GM12873 (cell line): ENCODE results near the gene CYSLTR2.

Source experiments
- CTCF ChIP-seq: IDR thresholded peaks from 2 replicates; pipeline ENCODE4 v1.5.1; 2012; ENCODE audit warnings: low read depth, mild to moderate bottlenecking, moderate library complexity, low read length, control low read depth; ENCODE audit not compliant: insufficient read depth; ENCODE audit errors: missing control alignments

Gene CYSLTR2

GRCh38 chr13:48693998-48694397, 40.3 kb downstream of the CYSLTR2 start:
- no peak for TF ChIP-seq CTCF

DNA sequence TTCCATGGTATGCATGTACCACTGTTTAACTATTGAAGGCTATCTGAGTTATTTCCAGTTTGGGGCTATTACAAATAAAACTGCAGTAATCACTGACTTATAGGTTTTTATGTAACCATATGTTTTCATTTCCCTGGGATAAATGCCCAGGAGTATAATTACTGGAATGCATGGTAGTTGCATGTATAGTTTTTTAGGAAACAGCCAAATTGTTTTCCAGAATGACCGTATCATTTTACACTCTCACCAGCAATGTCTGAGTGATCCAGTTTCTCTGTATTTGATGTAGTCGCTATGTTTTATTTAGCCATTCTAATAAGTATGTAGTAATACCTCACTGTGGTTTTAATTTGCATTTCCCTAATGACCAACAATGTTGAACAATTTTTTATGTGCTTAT, 42.0 kb downstream of the CYSLTR2 start:
- TF ChIP-seq CTCF, result no peak

DNA sequence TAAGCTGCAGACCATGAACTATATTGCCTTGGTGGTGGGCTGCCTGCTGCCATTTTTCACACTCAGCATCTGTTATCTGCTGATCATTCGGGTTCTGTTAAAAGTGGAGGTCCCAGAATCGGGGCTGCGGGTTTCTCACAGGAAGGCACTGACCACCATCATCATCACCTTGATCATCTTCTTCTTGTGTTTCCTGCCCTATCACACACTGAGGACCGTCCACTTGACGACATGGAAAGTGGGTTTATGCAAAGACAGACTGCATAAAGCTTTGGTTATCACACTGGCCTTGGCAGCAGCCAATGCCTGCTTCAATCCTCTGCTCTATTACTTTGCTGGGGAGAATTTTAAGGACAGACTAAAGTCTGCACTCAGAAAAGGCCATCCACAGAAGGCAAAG, 53.7 kb downstream of the CYSLTR2 start:
- TF ChIP-seq CTCF, result no peak

GRCh38 chr13:48708764-48709163, 55.0 kb downstream of the CYSLTR2 start:
- TF ChIP-seq CTCF, result no peak

- TF ChIP-seq CTCF, result no peak
Measured at GRCh38 chr13:48709213-48709612, 55.5 kb downstream of the CYSLTR2 start.

- TF ChIP-seq CTCF, result no peak
Measured at GRCh38 chr13:48710160-48710559, 56.4 kb downstream of the CYSLTR2 start.

GRCh38 chr13:48712141-48712540, 58.4 kb downstream of the CYSLTR2 start:
- no peak for TF ChIP-seq CTCF
